ENCODE results near the gene BACE1.
A peak's percentile ranks its signal among the peaks of the same experiment; 100 is the strongest.

The BACE1 gene

GRCh38 chr11:117316197-117316961 is at the start of gene BACE1:
TSS of gene BACE1 (minus strand) at chr11:117316256. CDS start at chr11:117315795, 461 bp downstream.
- H3K4me3 Mint-ChIP-seq, result peak within 1 kb of the TSS; percentile 90 to 92 (median 91)
- H3K27me3 Mint-ChIP-seq (ENCODE audit: low read depth), result no peaks in the 10 kb centered on the region
- H3K27ac Mint-ChIP-seq, result peak within 1 kb of the TSS; percentile 16 to 80 (median 40)
- no peaks in the 10 kb centered on the region for H3K9me3 Mint-ChIP-seq
- H3K36me3 Mint-ChIP-seq (ENCODE audit: low read depth), result no peaks in the 10 kb centered on the region
- H3K4me1 Mint-ChIP-seq, result peaks cover 25% of the 10 kb centered on the region
- TF ChIP-seq CTCF (IDR thresholded peaks at IDR 0.05; ENCODE audit: unreplicated experiment in 3 of 3), result peak; percentile 32 to 51 (median 50)

- no peak for TF ChIP-seq CTCF (IDR thresholded peaks at IDR 0.05; ENCODE audit: unreplicated experiment in 3 of 3)
- H3K27me3 Mint-ChIP-seq (ENCODE audit: low read depth), result no peaks in the 10 kb centered on the region
- peaks cover 66% of the 10 kb centered on the region for H3K36me3 Mint-ChIP-seq (ENCODE audit: low read depth)
- H3K4me3 Mint-ChIP-seq, result no peak overlapping the region
- no peaks in the 10 kb centered on the region for H3K4me1 Mint-ChIP-seq
- no peaks in the 10 kb centered on the region for H3K9me3 Mint-ChIP-seq
- no peak overlapping the region for H3K27ac Mint-ChIP-seq
Observed at GRCh38 chr11:117361432-117361831, 45.4 kb upstream of the BACE1 start.

GRCh38 chr11:117356126-117356890 is 40.3 kb upstream of the BACE1 start:
- no peak overlapping the region for H3K4me3 Mint-ChIP-seq
- no peaks in the 10 kb centered on the region for H3K4me1 Mint-ChIP-seq
- H3K36me3 Mint-ChIP-seq (ENCODE audit: low read depth), result peaks cover 48% of the 10 kb centered on the region
- no peaks in the 10 kb centered on the region for H3K9me3 Mint-ChIP-seq
- no peak for TF ChIP-seq CTCF (IDR thresholded peaks at IDR 0.05; ENCODE audit: unreplicated experiment in 3 of 3)
- no peaks in the 10 kb centered on the region for H3K27me3 Mint-ChIP-seq (ENCODE audit: low read depth)
- no peak overlapping the region for H3K27ac Mint-ChIP-seq

GRCh38 chr11:117354550-117354949 is 38.5 kb upstream of the BACE1 start:
- no peaks in the 10 kb centered on the region for H3K4me1 Mint-ChIP-seq
- no peaks in the 10 kb centered on the region for H3K9me3 Mint-ChIP-seq
- no peaks in the 10 kb centered on the region for H3K27me3 Mint-ChIP-seq (ENCODE audit: low read depth)
- H3K36me3 Mint-ChIP-seq (ENCODE audit: low read depth), result peaks cover 40% of the 10 kb centered on the region
- TF ChIP-seq CTCF (IDR thresholded peaks at IDR 0.05; ENCODE audit: unreplicated experiment in 3 of 3), result no peak
- H3K27ac Mint-ChIP-seq, result no peak overlapping the region
- H3K4me3 Mint-ChIP-seq, result no peak overlapping the region

GRCh38 chr11:117345039-117345438 is 29.0 kb upstream of the BACE1 start:
- Mint-ChIP-seq H3K9me3 (no peaks in the 10 kb centered on the region), H3K4me3 (no peak overlapping the region), H3K27me3 (ENCODE audit: low read depth) (no peaks in the 10 kb centered on the region), H3K27ac (no peak overlapping the region), H3K4me1 (no peaks in the 10 kb centered on the region), H3K36me3 (ENCODE audit: low read depth) (peaks cover 54% of the 10 kb centered on the region)
- TF ChIP-seq CTCF (IDR thresholded peaks at IDR 0.05; ENCODE audit: unreplicated experiment in 3 of 3), result no peak

Measured in nephron (organoid).